Fibroblast of mammary gland (primary cell): Measurements from ENCODE around the gene HOXA1.
"Not testable (repeated sequence)": the region's sequence is repeated elsewhere in the genome, so short reads cannot be mapped to it uniquely, and the experiment has no call there.

Source experiments
- DNase-seq: peaks from one replicate; pipeline ENCODE4 v3.0.0-alpha.2; 2010; ENCODE audit warnings: low read depth
- H3K4me3 ChIP-seq: 2 replicates; pipeline ENCODE4 v1.5.1; 2011; ENCODE audit warnings: low read depth, mild to moderate bottlenecking, low read length, moderate library complexity; ENCODE audit not compliant: control insufficient read depth
- CTCF ChIP-seq: conservative IDR thresholded peaks from 2 replicates; pipeline ENCODE4 v1.5.1; 2011; ENCODE audit warnings: low read depth, low read length, inconsistent platforms; ENCODE audit not compliant: control insufficient read depth, insufficient read depth

HOXA1 gene

GRCh38 chr7:27062946-27063345, 32.9 kb downstream of the HOXA1 start:
- no peak for TF ChIP-seq CTCF
- H3K4me3 ChIP-seq = no peak overlapping the region
- peak; percentile 20 for DNase-seq

DNA sequence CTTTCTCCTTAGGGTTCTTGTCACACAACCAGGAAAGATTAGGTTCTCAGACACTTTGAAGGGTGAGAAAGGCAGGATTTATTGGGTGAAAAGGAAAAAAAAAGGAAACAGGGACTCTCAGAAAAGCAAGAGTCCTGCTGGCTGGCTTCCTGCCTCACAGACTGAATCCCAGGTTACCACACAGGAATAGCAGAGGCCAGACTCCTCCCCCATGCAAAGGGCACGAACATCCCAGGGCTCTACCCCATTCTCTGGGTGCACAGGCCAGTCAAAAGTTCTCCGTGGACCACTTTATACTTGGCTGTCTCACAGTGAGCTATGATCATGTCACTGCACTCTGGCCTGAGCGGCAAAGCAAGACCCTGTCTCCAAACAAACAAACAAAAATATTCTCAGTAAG, 42.6 kb downstream of the HOXA1 start:
- DNase-seq = no peak
- TF ChIP-seq CTCF = no peak
- no peak overlapping the region for H3K4me3 ChIP-seq

DNA sequence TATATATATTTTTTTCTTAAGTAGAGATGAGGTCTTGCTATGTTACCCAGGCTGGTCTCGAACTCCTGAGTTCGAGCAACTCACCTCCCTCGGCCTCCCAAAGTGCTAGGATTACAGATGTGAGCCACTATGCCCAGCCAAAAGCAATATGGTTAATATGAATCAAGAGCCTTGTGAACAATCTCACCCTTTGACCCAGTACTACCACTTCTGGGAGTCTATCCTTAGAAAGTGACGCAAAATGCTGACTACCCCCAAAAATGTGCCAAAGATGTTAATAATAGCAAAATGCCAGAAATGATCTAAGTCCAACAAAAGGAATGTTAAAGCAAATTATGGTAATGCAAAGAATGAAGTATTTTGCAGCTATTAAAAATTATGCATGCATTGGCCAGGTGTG, 44.3 kb downstream of the HOXA1 start:
- TF ChIP-seq CTCF = no peak
- peak; percentile 86 for DNase-seq
- H3K4me3 ChIP-seq = no peak overlapping the region

DNA sequence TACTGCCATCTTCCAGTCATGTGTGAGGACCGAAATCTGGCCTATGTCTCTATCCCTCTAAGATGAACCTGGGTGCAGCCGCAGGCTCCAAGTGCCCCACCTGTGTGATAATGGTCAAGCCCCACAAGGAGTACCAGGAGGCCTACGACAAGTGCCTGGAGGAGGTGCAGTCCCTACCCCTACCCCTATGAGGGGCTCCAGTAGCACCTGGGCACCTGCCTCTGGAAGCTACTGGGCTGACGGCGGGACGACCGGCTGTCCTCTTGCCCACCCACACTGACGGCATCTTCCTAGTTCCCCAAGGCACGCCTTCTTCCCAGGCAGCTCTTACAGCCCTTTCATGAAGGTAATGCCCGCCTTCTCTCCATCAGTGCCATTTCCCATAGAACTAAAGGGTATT, 47.4 kb downstream of the HOXA1 start:
- no peak for DNase-seq
- H3K4me3 ChIP-seq = no peak overlapping the region
- no peak for TF ChIP-seq CTCF

GRCh38 chr7:27046854-27047549, 48.8 kb downstream of the HOXA1 start:
- H3K4me3 ChIP-seq = no peak overlapping the region
- TF ChIP-seq CTCF = no peak
- DNase-seq = peak; percentile 89

DNA sequence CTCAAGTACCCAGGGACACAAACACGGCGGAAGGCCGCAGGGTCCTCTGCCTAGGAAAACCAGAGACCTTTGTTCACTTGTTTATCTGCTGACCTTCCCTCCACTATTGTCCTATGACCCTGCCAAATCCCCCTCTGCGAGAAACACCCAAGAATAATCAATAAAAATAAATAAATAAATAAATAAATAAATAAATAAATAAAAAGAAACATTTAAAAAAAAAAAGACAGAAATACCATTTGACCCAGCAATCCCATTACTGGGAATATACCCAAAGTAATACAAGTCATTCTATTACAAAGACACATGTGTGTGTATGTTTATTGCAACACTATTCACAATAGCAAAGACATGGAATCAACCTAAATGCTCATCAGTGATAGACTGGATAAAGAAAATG, 49.8 kb downstream of the HOXA1 start:
- peak; percentile 43 for DNase-seq
- H3K4me3 ChIP-seq = not testable (repeated sequence)

GRCh38 chr7:27045066-27045465, 50.7 kb downstream of the HOXA1 start:
- DNase-seq = not testable (repeated sequence)

More at GRCh38 chr7:27045066-27045465, 50.7 kb downstream of the HOXA1 start:
- H3K4me3 ChIP-seq = not testable (repeated sequence)
